Testis (tissue), 2 donors: Measurements from ENCODE around the gene CCDC50.

Experiments
- CTCF ChIP-seq, 3 experiments: fragments of 450-650 bp in 2 of 3; fragments of 200-600 bp in 1 of 3; sonication (generic) in 1 of 3; IDR thresholded peaks; one replicate each; pipeline ENCODE4 v1.5.1; 2016 to 2019; ENCODE audit warnings: antibody characterized with exemption in 3 of 3, mild to moderate bottlenecking in 2 of 3, moderate library complexity in 1 of 3
- POLR2A ChIP-seq: fragments of 450-650 bp; IDR thresholded peaks from one replicate; pipeline ENCODE4 v1.6.1; 2017; ENCODE audit warnings: antibody characterized with exemption, mild to moderate bottlenecking, moderate library complexity

- TF ChIP-seq POLR2A (no peak), CTCF (IDR thresholded peaks at IDR 0.05) (no peak)
These were observed 698 bp downstream of the CCDC50 start, which contains the start of gene UTS2B for GRCh38 chr3:191329654-191330529.
